GM12875 (cell line): ENCODE results near the gene OR10H5.
"Not testable (repeated sequence)": the region's sequence is repeated elsewhere in the genome, so short reads cannot be mapped to it uniquely, and the experiment has no call there.

Source experiments
- H3K4me3 ChIP-seq: one replicate; pipeline ENCODE4 v1.5.1; 2011; ENCODE audit warnings: low read depth, low read length, control low read depth
- CTCF ChIP-seq: IDR thresholded peaks from 2 replicates; pipeline ENCODE4 v1.5.1; 2011; ENCODE audit warnings: low read depth, mild to moderate bottlenecking, control low read depth, inconsistent platforms, low read length, moderate library complexity, borderline replicate concordance; ENCODE audit not compliant: insufficient read depth

OR10H5 gene

DNA sequence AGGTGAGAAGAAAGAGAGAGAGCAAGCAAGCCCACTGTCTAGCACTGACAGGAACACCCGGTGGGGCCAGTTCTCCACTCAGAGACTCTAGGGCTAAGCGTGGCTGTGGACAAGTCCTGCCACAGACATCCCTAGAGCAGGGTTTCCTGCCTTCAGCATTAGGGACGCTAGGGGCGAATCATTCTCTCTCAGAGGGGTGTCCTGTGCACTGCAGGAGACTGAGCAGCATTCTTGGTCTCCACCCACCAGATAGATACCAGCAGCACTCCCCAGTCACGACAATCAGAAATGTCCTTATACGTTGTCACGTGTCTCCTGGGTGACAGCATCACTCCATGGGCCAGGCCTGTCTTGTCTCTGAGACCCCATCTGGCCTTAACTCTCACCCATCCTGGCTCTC, 26.5 kb downstream of the OR10H5 start:
- no peak overlapping the region for H3K4me3 ChIP-seq
- TF ChIP-seq CTCF = no peak

DNA sequence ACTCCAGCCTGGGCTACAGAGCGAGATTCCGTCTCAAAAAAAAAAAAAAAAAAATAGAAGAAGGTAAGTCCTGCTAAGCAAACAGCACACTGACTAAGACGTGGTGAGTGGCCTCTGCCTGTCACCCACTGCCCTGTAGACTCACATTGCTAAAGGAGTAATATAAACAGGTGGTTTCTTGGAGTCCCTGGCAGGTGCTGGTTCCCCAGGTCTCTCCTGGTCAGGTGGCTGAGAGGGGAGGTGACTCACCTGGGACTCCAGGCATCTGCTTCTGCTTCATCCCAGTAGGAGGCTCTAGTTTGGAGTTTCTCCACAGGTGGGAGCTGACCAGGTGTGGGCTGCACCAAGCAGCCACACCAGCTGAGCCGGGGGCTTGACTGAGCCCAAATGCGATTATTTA, 27.8 kb downstream of the OR10H5 start, which contains the start of gene OR10H1:
TSS of gene OR10H1 (minus strand) at position 359 of the 400 bp plus-strand sequence. CDS start 7,627 bp downstream, outside the sequence.
- TF ChIP-seq CTCF = no peak
- no peak within 1 kb of the TSS for H3K4me3 ChIP-seq

DNA sequence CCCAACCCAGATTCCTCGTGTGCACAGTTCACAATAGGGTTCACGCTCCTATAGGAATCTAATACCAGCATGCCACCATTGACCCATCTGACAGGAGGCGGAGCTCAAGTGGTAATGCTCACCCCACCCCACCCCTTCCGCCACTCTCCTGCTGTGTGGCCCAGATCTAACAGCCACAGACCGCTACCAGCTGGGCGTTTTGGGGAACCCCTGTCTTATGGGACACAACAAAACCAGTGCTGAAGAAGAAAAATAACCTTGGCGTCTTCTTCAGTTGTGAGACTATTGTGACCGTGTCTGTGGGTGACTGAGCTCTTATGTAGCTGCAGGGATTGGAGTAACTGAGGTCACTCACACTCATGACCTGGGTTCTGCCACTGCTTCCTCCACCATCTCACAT, 33.2 kb downstream of the OR10H5 start:
- no peak overlapping the region for H3K4me3 ChIP-seq

DNA sequence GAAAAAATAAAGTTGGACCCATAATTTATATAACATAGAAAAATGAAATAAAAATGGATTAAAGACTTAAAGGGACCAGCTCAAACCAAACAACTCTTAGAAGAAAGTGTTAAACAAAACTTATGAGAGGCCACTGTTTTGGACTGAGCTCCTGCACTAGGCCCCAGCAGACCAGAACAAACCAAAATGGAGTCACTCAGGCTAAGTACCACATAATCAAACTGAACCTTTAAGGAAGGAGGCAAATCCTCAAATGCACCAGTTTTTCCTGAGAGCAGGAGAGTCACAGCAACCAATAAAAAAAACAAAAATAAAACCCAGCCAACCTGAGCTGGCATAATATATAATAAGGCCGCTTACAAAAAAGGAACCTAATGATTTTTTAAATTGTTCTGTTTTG, 38.3 kb downstream of the OR10H5 start:
- no peak overlapping the region for H3K4me3 ChIP-seq
- TF ChIP-seq CTCF = no peak

More for the DNA sequence above, 33.2 kb downstream of the OR10H5 start:
- TF ChIP-seq CTCF = no peak

- no peak for TF ChIP-seq CTCF
- H3K4me3 ChIP-seq = no peak overlapping the region
Observed at GRCh38 chr19:15828121-15828610, 40.7 kb downstream of the OR10H5 start.

- not testable (repeated sequence) for H3K4me3 ChIP-seq
Observed at GRCh38 chr19:15828611-15829305, 41.3 kb downstream of the OR10H5 start.

DNA sequence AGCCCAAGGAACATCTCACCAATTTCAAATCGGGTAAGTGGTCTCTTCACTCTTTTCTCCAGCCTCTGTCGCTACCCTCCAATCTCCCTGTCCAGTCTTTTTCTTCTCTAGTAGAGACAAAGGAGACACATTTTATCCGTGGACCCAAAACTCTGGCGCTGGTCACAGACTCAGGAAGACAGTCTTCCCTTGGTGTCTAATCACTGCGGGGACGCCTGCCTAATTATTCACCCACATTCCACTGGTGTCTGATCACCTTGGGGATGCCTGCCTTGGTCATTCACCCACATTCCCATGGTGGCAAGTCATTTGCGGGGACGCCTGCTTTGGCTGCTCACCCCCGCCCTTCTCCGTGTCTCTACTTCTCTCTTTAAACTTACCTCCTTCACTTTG, 41.8 kb downstream of the OR10H5 start:
- H3K4me3 ChIP-seq = no peak overlapping the region
- no peak for TF ChIP-seq CTCF
